ENCODE measurements around the gene GALM. TPM values are rescaled to one million over a fixed set of nuclear protein-coding genes. Genes with fewer than 3 reads are reported as not detected.

GALM gene
- total and polyA plus RNA-seq, 2 of the 8 experiments (the other 6 are each of a cell fraction or from before 2014, with no cell fraction given), result 9.9 to 13.1 TPM

- TF ChIP-seq, protein P1, sequence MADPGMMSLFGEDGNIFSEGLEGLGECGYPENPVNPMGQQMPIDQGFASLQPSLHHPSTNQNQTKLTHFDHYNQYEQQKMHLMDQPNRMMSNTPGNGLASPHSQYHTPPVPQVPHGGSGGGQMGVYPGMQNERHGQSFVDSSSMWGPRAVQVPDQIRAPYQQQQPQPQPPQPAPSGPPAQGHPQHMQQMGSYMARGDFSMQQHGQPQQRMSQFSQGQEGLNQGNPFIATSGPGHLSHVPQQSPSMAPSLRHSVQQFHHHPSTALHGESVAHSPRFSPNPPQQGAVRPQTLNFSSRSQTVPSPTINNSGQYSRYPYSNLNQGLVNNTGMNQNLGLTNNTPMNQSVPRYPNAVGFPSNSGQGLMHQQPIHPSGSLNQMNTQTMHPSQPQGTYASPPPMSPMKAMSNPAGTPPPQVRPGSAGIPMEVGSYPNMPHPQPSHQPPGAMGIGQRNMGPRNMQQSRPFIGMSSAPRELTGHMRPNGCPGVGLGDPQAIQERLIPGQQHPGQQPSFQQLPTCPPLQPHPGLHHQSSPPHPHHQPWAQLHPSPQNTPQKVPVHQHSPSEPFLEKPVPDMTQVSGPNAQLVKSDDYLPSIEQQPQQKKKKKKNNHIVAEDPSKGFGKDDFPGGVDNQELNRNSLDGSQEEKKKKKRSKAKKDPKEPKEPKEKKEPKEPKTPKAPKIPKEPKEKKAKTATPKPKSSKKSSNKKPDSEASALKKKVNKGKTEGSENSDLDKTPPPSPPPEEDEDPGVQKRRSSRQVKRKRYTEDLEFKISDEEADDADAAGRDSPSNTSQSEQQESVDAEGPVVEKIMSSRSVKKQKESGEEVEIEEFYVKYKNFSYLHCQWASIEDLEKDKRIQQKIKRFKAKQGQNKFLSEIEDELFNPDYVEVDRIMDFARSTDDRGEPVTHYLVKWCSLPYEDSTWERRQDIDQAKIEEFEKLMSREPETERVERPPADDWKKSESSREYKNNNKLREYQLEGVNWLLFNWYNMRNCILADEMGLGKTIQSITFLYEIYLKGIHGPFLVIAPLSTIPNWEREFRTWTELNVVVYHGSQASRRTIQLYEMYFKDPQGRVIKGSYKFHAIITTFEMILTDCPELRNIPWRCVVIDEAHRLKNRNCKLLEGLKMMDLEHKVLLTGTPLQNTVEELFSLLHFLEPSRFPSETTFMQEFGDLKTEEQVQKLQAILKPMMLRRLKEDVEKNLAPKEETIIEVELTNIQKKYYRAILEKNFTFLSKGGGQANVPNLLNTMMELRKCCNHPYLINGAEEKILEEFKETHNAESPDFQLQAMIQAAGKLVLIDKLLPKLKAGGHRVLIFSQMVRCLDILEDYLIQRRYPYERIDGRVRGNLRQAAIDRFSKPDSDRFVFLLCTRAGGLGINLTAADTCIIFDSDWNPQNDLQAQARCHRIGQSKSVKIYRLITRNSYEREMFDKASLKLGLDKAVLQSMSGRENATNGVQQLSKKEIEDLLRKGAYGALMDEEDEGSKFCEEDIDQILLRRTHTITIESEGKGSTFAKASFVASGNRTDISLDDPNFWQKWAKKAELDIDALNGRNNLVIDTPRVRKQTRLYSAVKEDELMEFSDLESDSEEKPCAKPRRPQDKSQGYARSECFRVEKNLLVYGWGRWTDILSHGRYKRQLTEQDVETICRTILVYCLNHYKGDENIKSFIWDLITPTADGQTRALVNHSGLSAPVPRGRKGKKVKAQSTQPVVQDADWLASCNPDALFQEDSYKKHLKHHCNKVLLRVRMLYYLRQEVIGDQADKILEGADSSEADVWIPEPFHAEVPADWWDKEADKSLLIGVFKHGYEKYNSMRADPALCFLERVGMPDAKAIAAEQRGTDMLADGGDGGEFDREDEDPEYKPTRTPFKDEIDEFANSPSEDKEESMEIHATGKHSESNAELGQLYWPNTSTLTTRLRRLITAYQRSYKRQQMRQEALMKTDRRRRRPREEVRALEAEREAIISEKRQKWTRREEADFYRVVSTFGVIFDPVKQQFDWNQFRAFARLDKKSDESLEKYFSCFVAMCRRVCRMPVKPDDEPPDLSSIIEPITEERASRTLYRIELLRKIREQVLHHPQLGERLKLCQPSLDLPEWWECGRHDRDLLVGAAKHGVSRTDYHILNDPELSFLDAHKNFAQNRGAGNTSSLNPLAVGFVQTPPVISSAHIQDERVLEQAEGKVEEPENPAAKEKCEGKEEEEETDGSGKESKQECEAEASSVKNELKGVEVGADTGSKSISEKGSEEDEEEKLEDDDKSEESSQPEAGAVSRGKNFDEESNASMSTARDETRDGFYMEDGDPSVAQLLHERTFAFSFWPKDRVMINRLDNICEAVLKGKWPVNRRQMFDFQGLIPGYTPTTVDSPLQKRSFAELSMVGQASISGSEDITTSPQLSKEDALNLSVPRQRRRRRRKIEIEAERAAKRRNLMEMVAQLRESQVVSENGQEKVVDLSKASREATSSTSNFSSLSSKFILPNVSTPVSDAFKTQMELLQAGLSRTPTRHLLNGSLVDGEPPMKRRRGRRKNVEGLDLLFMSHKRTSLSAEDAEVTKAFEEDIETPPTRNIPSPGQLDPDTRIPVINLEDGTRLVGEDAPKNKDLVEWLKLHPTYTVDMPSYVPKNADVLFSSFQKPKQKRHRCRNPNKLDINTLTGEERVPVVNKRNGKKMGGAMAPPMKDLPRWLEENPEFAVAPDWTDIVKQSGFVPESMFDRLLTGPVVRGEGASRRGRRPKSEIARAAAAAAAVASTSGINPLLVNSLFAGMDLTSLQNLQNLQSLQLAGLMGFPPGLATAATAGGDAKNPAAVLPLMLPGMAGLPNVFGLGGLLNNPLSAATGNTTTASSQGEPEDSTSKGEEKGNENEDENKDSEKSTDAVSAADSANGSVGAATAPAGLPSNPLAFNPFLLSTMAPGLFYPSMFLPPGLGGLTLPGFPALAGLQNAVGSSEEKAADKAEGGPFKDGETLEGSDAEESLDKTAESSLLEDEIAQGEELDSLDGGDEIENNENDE (IDR thresholded peaks at IDR 0.05; ENCODE audit: insufficient replicate concordance, low read length), result no peak
- no peak for TF ChIP-seq CHD1 (IDR thresholded peaks at IDR 0.05; ENCODE audit: low read depth, low read length)
- no peak for TF ChIP-seq EGR1 (IDR thresholded peaks at IDR 0.05; ENCODE audit: borderline replicate concordance, low read depth, low read length)
- no peak for TF ChIP-seq CTCF (IDR thresholded peaks at IDR 0.05; ENCODE audit: control extremely low read depth in 1 of 3, insufficient read depth in 1 of 3, low read depth in 1 of 3, low read length in 3 of 3)
- no peak for TF ChIP-seq JUND (IDR thresholded peaks at IDR 0.05; ENCODE audit: low read length)
- TF ChIP-seq JUN (IDR thresholded peaks at IDR 0.05; ENCODE audit: low read depth, low read length), result no peak
- no peak for TF ChIP-seq RFX5 (IDR thresholded peaks at IDR 0.05; ENCODE audit: borderline replicate concordance, low read depth, low read length)
- TF ChIP-seq TCF12 (IDR thresholded peaks at IDR 0.05; ENCODE audit: low read depth, low read length), result no peak
- no peak for TF ChIP-seq NANOG (IDR thresholded peaks at IDR 0.05; ENCODE audit: insufficient read depth, low read depth, low read length, poor library complexity, severe bottlenecking)
- TF ChIP-seq KDM5A (IDR thresholded peaks at IDR 0.05; ENCODE audit: low read length), result no peak
These were observed 73.6 kb downstream of the GALM start (continued) for GRCh38 chr2:38739524-38739923.
